RWPE1 (cell line): ENCODE measurements around the gene TREM1.

Experiments used
- CTCF ChIA-PET: fragments of 350-600 bp; sonication (Branson Sonifier 250); formaldehyde crosslinking; extraction: SDS; loops from one replicate; lab custom pipeline; 2021; lab: Yijun Ruan, JAX
- POLR2A ChIA-PET: fragments of 400-600 bp; formaldehyde crosslinking; extraction: SDS; loops from one replicate; lab custom pipeline; 2020; ENCODE audit warnings: antibody characterized with exemption; ENCODE audit not compliant: low non-redundant PET; lab: Yijun Ruan, JAX
- DNase-seq: peaks from one replicate; pipeline ENCODE4 v3.0.0; 2012; ENCODE audit warnings: low spot score
- H3K27ac ChIP-seq: fragments of 450-650 bp; 2 replicates; pipeline ENCODE4 v1.5.1; 2017
- TF ChIP-seq, protein P1 (sequence below): fragments of 450-650 bp; conservative IDR thresholded peaks from 2 replicates; pipeline ENCODE4 v1.5.1; 2017; ENCODE audit warnings: low read depth, mild to moderate bottlenecking

TREM1 gene

DNA sequence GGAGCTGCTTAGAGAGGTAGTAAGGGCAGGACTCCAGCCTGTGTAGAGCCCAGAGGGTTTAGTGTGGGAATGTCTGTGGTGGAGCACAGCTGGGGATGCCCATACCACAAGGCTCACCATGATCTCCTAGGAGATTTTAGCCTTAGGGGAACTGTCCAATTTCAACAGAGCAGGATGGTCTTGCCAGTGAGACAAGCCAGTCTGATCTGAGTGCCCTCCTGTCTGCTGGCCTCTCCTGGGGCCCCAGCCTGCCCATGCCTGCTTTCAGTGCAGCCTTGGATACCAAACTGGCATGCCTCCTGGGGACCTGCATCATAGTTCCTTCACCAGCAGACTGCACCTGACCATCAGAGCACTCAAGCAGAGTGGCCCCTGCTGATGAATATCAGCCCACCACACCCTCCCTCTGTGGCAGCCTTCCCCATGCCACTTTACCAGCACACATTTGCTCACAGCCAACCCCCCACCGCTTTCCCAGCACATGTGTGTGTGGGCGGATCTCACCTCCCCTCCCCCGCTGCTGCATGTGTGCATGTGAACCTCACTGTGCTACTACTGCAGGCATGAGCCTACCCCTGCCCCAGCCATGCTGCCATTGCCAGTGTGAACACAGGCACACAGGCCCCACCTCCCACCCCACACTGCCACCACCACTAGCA is 7.9 kb upstream of the TREM1 start:
- ChIA-PET POLR2A (no interaction called here), CTCF (interaction anchor here (0.9 kb wide), 1 partner anchor 25 kb away, joined by 4 read pairs; no protein-coding TSS in a partner anchor)
- no peak for DNase-seq
- no peak overlapping the region for H3K27ac ChIP-seq
- TF ChIP-seq, protein P1, sequence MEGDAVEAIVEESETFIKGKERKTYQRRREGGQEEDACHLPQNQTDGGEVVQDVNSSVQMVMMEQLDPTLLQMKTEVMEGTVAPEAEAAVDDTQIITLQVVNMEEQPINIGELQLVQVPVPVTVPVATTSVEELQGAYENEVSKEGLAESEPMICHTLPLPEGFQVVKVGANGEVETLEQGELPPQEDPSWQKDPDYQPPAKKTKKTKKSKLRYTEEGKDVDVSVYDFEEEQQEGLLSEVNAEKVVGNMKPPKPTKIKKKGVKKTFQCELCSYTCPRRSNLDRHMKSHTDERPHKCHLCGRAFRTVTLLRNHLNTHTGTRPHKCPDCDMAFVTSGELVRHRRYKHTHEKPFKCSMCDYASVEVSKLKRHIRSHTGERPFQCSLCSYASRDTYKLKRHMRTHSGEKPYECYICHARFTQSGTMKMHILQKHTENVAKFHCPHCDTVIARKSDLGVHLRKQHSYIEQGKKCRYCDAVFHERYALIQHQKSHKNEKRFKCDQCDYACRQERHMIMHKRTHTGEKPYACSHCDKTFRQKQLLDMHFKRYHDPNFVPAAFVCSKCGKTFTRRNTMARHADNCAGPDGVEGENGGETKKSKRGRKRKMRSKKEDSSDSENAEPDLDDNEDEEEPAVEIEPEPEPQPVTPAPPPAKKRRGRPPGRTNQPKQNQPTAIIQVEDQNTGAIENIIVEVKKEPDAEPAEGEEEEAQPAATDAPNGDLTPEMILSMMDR = no peak

DNA sequence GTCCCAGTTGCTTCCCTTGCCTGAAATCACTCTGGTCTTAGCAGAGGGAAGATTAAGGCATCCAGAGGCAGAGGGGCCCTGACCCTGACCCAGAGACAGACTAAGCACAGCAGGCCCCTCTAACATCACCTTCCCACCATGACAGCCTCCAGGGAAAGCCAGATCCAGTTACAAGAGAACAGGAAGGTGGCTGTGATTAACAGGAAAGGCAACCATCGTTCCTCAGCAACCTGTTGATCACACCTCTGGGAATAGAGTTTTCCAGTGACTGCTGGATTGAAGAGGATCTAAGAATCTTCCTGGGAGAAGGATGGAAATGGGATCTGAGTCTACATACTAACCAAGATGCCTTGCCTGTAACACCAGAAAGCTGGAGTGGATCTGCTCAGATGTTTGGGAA is 5.2 kb upstream of the TREM1 start:
- H3K27ac ChIP-seq = no peak overlapping the region
- DNase-seq = no peak
- ChIA-PET POLR2A (no interaction called here), CTCF (no interaction called here)
- TF ChIP-seq, protein P1 = no peak

DNA sequence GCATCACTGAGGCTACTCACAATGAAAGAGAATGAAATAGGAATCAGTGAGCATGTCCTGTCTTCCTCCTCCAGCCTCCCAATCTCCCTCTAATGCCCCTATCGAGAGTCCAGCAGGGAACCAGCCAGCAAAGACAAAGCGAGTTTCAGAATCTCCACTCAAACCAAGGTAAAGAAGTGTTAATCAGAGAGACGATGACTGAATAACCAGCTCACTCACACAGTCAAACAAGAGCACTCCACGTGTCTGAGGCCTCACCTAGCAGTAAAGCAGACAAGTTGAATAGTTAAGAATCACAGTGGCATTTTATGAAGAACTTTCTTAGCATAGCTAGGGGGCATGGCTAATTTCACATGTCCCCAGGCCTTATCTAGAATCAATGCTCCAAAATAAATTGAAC is 3.3 kb upstream of the TREM1 start:
- ChIA-PET POLR2A (no interaction called here), CTCF (interaction anchor here (0.6 kb wide), 1 partner anchor 8 kb away, joined by 3 read pairs; no protein-coding TSS in a partner anchor)
- no peak for DNase-seq
- TF ChIP-seq, protein P1 = no peak
- no peak overlapping the region for H3K27ac ChIP-seq

DNA sequence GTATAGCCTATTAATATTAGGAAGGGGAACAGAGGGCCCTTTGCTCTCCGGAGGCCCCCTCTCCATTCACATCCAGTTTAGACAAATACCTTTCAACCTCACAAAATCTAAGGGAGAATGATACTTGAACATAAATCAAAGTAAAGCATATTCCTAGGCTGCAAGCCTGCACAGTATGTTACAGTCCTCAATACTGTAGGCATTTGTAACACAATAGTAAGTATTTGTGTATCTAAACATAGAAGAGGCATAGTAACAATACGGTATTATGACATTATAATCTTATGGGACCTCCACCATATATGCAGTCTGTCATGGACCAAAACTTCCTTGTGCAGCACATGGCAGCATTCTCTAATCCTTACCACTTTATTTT is 2.3 kb upstream of the TREM1 start:
- TF ChIP-seq, protein P1 = no peak
- DNase-seq = no peak
- no peak overlapping the region for H3K27ac ChIP-seq
- POLR2A ChIA-PET = no interaction called here
- CTCF ChIA-PET = no interaction called here

DNA sequence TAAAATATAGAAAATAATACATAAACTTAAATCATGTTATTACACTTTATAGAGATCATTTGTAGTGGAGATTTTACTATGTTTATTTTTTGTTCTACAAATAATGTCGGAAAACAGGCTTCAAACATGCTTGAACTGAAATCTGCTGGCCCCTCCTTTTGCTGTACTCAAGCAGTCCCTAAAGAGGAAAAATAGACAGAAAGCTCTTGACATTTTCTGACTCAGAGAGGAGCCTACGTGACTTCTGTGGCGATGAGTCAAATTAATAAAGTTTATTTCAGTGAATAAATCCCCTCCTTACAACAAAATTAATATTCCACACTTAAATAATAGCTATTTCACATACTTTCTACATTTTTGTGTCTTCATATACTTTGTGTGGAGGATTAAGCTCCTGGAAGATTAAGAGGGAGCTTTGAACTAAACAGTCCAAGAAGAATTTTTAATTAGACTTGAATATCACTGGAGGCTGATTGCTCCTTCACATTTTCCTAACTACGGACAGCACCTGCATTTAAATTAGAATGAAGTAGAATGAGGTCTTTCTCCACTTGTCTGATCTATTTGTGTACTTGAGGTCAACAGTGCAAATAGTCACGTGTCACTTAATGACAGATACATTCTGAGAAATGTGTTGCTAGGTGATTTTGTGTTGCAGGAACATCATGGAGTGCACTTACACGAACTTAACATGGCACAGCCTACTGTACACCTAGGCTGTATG is 1.7 kb upstream of the TREM1 start:
- CTCF ChIA-PET = no interaction called here
- H3K27ac ChIP-seq = no peak overlapping the region
- TF ChIP-seq, protein P1 = no peak
- DNase-seq = no peak
- POLR2A ChIA-PET = no interaction called here

DNA sequence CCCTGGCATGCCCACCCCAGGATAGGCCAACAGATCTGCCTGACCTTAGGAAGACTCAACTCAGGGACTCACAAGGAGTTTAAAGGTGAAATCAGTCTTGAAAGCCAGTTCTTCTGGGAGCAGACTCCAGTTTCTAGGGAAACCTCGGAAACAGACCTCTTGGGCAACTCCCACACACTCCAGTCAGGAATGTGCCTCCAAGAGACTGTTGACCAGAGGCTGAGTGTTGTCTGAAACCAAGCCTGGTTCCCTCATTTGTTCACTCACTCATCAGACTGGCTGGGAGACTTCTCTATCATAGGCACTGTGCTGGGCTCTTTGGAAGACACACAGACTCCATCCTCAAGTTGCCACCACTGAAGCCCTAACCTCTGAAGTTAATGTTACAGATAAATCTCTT is 1.8 kb downstream of the TREM1 start:
- CTCF ChIA-PET = no interaction called here
- TF ChIP-seq, protein P1 = no peak
- no peak overlapping the region for H3K27ac ChIP-seq
- POLR2A ChIA-PET = no interaction called here
- DNase-seq = no peak
